GM18873 (cell line): Measurements from ENCODE around the gene ASAP3.

Source experiments
- ATAC-seq: cut with Tn5 transposase; IDR thresholded peaks from one replicate; pipeline ENCODE4 v1.9.1; 2021; ENCODE audit warnings: mild to moderate bottlenecking, moderate library complexity, moderate number of reproducible peaks; ENCODE audit not compliant: unreplicated experiment, low FRiP score

Gene ASAP3

DNA sequence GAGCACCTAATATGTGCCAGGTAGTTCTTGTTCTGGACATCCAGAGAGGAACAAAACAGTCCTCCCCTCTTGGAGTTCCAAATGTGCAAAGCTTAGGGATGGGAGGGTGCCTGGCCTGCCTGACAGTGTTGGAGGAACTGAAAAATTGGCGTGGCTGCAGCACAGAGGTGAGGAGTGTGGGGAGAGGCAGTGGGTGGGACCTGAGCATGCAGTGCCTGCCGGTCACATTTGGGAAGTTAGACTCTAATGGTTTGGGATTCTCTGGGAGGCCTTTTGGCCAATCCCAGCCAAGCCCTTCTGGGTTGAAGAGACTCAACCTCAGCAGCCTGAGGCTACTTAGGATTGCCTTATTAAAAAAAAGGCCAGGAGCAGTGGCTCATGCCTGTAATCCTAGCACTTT lies 57.2 kb downstream of the ASAP3 start:
- ATAC-seq = no peak

- no peak for ATAC-seq
Measured at GRCh38 chr1:23425193-23425494, 58.8 kb downstream of the ASAP3 start.

GRCh38 chr1:23424293-23425192 lies 59.4 kb downstream of the ASAP3 start, which contains the start of gene TCEA3:
TSS of gene TCEA3 (minus strand) at chr1:23424748. CDS start at chr1:23424633, 115 bp downstream.
- no peak for ATAC-seq

- ATAC-seq = no peak
Measured at GRCh38 chr1:23423415-23424292, 60.3 kb downstream of the ASAP3 start.

DNA sequence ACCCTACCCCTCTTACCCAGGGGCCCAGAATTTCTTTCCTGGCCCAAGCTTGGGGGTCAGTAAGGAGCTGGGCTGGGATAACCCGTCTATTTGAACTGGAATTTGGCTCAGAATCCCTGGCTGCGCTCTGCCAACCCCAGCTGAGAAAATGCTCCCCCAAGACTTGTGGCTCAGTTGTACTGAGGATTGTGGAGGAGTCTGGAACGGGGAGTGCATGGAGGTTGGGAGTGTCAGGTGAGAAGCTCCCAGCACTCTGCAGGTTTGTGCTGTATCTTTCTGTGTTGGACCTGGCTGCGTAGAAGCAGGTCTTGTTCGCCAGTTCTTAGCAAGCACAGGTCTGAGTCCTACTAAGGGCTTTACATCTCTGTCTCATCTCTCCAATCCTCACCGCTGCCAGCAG lies 61.0 kb downstream of the ASAP3 start:
- ATAC-seq = no peak

DNA sequence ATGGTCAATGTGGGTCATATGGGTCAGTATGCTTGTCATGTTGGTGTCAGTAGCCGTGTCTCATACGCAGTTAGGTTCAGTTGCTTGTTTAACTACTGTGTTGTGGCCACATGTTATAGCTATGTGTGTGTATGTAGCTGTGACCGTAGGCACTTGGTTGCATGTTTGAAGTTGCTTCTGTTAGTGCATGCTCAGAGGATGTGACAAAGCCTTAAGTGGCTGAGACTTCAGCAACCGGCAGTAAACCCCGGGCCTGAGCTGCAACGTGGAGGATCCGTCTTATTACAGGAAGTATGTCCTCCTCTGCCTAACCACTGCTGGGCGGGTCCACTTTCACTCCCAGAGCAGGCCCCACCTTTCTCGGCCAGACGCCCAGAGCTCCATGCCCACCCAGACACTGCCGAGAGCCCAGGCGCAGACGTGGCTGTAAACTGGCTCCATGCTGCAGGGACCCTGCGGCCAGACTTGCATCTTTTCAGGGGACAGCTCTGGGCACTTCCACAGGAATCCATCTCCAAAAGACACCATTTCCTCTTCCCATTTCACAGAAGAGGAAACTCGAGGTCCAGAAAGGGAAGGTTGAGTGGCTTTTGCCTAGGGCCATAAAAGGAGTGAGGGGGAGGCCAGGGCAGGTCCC lies 61.6 kb downstream of the ASAP3 start:
- ATAC-seq = no peak

DNA sequence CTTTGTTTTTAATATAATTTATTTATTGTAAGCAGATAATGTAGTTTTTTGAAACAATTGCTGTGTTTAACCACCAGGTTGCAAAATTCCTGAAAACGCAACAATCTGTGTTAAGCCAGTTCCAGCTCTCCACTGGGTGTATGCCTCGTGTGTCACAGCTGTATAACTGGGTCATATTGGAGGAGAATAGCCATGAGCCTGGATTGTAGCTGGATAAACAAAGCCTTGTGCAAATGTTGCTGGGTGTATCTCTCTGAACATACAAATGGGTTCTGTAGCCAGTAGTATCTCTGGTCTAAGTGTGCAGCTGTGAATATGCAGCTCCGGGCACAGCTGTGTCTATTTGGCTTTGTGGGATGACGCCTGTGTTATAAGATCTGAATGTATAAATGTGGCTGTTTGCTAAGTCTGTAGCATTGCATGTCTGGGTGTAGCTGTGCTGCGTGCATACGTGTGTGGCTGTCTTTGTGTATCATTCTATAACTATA lies 62.2 kb downstream of the ASAP3 start:
- ATAC-seq = no peak

DNA sequence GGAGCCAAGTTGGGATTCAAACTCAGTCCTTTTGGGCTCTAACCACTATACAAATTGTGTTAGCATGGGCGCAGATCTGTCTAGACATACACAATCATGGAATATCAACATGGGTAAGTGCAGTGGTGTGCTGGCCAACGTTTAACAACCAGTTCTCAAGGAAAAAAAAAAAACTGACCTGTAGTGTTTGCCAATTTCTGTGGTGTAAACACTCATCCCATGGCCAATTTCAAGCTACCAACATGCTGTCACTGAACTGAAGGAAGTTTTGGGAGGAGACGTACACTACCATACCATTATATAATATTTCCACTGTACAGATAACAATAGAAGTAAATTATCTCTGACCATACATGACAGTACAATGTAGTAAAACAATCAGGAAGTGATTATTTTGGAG lies 62.6 kb downstream of the ASAP3 start:
- ATAC-seq = no peak

GRCh38 chr1:23420778-23421177 lies 63.2 kb downstream of the ASAP3 start:
- ATAC-seq = no peak

GRCh38 chr1:23419180-23419579 lies 64.8 kb downstream of the ASAP3 start:
- ATAC-seq = no peak

GRCh38 chr1:23417570-23417969 lies 66.4 kb downstream of the ASAP3 start:
- no peak for ATAC-seq

DNA sequence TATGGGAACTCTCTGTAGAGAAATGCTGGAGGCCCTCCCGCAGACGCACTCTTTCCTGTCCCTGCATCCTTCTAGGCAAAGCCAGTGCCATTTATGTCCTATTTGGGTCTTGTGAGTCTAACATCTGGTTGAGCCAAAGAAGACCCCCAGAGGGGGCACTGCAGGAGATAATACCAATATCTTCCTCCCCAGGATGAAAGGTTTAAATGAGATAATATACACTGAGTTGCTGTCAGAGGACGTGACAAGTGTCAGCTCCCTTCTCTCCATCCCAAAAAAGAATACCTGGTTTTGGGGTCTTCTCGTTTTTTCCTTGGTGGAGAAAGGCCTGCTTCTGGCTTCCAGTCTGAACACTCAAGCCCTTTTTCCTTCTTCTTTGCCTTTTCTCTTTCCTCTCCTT lies 67.0 kb downstream of the ASAP3 start:
- no peak for ATAC-seq

DNA sequence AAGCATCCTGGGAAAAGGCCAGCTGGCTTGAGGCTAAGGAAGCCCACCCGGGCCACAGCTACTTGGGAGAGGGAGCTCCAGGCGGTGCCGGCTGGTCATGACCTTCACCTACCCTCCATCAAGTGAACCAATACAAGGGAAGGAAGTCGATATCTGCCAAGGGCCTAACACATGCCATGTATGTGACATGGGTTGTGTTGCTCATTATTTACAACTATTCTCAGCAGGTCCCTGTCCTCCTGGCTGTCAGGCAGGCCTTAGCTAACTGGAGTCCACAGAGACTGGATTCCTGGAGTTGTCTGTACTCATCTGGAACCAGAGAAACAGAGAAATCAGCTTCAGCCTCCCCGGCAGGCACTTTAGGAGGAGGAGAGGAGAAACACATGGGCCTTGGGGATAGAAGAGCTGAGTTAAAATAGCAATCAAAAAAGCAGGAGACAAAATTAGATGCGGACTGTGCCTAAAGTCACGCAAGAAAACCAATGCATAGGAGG lies 75.1 kb downstream of the ASAP3 start:
- no peak for ATAC-seq

DNA sequence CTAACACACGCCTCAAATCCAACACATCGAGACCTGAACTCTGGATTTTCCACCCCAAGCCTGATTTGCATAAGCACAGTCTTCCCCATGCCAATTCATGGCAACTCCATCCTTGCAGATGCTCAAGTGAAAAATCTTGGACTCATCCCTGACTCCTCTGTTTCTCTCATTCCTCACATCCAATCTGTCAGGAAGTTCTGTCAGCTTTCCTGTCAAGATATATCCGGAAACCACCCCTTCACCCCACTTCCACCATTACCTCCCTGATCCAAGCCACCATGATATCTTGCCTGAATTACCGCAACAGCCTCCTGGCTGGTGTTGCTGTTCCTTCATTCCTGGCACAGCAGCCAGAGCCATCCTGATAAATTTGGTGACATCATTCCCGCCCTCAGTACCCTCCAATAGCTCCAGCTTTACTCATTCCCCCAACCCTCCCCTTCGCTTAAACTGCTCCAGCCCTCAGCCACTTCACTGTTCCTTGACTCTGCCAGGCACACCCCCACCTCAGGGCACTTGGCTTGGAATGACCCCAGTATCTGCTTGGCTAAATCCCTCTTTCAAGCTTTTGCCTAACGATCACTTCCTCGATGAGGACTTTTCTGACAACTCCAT lies 76.9 kb downstream of the ASAP3 start:
- ATAC-seq = no peak

DNA sequence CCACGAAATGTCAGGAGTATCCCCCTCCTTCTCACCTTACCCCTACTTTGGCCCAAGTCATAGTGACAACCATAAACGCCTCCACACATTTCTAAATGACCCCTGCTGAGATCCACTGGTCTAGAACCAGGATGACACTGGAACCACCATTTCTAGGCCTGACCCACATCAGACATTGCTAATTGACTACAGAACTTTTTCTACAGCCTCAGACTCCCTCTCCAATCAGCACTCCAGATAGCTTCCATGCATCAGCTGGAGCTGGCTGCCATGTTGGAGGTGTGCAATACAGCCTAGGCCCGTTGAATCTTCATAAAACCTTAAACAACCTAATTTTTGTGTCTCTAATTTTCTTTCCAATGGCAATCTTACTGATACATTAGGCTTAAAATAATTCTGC lies 78.0 kb downstream of the ASAP3 start:
- no peak for ATAC-seq

- ATAC-seq = no peak
Measured at GRCh38 chr1:23403735-23404486, 80.1 kb downstream of the ASAP3 start.

DNA sequence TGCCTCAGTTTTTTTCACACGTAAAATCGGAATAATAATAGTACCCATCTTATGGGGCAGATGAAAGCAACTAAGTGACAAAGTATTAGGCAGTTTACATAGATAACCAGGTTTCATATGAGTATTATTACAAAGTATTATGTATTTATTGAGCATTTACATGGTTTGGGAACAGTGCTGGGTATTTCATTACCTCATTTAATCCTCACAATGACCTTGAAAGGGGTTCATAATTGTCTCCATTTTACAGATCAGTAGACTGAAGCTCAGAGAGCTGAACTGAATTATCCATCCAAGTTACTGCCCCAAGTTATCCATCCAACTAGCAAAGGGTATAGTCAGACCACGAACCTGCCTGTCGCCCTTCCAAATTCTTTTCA lies 80.6 kb downstream of the ASAP3 start:
- no peak for ATAC-seq

DNA sequence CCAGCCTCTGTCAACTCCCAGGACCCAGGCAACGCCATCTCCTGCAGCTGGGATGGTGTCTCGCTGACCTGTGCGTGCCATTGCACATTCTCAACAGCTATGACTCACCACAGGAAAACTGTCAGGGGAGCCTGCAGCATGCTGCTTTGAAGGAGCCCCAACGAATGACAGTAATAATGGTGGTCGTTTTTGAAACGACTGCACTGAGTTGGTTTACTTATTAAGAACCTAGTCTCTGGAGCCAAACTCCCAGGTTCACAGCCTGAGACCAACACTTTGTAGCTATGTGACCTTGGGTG lies 81.0 kb downstream of the ASAP3 start:
- no peak for ATAC-seq

- no peak for ATAC-seq
Measured at GRCh38 chr1:23402286-23403037, 81.5 kb downstream of the ASAP3 start.
